ENCODE results near the gene ZNF584.

DNA sequence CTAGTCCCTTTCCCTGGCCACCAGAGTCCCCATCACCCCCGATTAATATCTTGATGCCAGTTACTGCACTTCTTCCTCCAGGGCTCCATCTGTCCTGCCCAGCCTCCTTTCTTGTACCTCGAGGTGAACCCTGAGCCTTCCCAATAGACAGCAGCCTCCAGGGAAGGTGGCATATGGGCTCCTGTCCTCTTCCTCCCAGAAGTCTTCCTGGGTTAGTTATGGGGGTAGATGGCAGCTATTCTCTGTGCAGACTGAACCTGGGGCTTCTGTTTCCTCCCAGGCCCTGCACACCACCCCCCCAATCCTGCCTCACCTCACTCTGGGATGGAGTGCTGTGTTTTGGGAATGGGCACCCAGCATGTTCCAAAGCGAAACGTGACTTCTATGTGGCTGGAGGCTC lies 10.4 kb upstream of the ZNF584 start:
- no peak for TF ChIP-seq EP300 (conservative IDR thresholded peaks at IDR 0.05; ENCODE audit: poor library complexity, severe bottlenecking)
- TF ChIP-seq, protein P1, sequence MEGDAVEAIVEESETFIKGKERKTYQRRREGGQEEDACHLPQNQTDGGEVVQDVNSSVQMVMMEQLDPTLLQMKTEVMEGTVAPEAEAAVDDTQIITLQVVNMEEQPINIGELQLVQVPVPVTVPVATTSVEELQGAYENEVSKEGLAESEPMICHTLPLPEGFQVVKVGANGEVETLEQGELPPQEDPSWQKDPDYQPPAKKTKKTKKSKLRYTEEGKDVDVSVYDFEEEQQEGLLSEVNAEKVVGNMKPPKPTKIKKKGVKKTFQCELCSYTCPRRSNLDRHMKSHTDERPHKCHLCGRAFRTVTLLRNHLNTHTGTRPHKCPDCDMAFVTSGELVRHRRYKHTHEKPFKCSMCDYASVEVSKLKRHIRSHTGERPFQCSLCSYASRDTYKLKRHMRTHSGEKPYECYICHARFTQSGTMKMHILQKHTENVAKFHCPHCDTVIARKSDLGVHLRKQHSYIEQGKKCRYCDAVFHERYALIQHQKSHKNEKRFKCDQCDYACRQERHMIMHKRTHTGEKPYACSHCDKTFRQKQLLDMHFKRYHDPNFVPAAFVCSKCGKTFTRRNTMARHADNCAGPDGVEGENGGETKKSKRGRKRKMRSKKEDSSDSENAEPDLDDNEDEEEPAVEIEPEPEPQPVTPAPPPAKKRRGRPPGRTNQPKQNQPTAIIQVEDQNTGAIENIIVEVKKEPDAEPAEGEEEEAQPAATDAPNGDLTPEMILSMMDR (IDR thresholded peaks at IDR 0.05; ENCODE audit: poor library complexity, severe bottlenecking), result no peak
- TF ChIP-seq POLR2AphosphoS5 (IDR thresholded peaks at IDR 0.05), result no peak
- TF ChIP-seq EZH2 (IDR thresholded peaks at IDR 0.05; ENCODE audit: borderline replicate concordance, insufficient read depth, low read length, poor library complexity, severe bottlenecking), result no peak
- TF ChIP-seq, protein P2, sequence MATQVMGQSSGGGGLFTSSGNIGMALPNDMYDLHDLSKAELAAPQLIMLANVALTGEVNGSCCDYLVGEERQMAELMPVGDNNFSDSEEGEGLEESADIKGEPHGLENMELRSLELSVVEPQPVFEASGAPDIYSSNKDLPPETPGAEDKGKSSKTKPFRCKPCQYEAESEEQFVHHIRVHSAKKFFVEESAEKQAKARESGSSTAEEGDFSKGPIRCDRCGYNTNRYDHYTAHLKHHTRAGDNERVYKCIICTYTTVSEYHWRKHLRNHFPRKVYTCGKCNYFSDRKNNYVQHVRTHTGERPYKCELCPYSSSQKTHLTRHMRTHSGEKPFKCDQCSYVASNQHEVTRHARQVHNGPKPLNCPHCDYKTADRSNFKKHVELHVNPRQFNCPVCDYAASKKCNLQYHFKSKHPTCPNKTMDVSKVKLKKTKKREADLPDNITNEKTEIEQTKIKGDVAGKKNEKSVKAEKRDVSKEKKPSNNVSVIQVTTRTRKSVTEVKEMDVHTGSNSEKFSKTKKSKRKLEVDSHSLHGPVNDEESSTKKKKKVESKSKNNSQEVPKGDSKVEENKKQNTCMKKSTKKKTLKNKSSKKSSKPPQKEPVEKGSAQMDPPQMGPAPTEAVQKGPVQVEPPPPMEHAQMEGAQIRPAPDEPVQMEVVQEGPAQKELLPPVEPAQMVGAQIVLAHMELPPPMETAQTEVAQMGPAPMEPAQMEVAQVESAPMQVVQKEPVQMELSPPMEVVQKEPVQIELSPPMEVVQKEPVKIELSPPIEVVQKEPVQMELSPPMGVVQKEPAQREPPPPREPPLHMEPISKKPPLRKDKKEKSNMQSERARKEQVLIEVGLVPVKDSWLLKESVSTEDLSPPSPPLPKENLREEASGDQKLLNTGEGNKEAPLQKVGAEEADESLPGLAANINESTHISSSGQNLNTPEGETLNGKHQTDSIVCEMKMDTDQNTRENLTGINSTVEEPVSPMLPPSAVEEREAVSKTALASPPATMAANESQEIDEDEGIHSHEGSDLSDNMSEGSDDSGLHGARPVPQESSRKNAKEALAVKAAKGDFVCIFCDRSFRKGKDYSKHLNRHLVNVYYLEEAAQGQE (IDR thresholded peaks at IDR 0.05; ENCODE audit: borderline replicate concordance), result no peak

All from neural cell (in vitro differentiated cells).